ENCODE results near the gene NTHL1. TPM values are rescaled to one million over a fixed set of nuclear protein-coding genes. Genes with fewer than 3 reads are reported as not detected.
A peak's percentile ranks its signal among the peaks of the same experiment; 100 is the strongest.

NTHL1 gene
- total RNA-seq: 35.3 and 39.8 TPM in 2 replicates
- polyA plus RNA-seq: 65.8 and 77.9 TPM in 2 replicates
- 37.7 and 43.7 TPM in 2 replicates for polyA plus RNA-seq (2011; cell fraction: cytosol; rRNA removed)
- 25.9 and 27.0 TPM in 2 replicates for polyA plus RNA-seq (2011; cell fraction: nucleus; rRNA removed)
- polyA plus RNA-seq (2012): 23.6 and 24.8 TPM in 2 replicates
- polyA minus RNA-seq: 12.8 and 14.7 TPM in 2 replicates
- 38.5 TPM for polyA minus RNA-seq (2011; cell fraction: cytosol; rRNA and poly(A)+ RNA removed)
- polyA minus RNA-seq (2011; cell fraction: nucleus; rRNA and poly(A)+ RNA removed): 3.6 and 5.4 TPM in 2 replicates
- percentile 32 among the genes with signal in this experiment for Bru-seq, nascent RNA
- percentile 52 among the genes with signal in this experiment for BruChase-seq, experiment 1, labeled RNA remaining after a 6-hour chase
- BruChase-seq, experiment 2, labeled RNA remaining after a 2-hour chase: percentile 47 among the genes with signal in this experiment
- long read RNA-seq, transcript NTHL1-201 (6 exons, 1,067 nt): major isoform, 92 of 128 reads
- long read RNA-seq, partial matches to known transcripts: 3 of 128 reads
- long read RNA-seq, other reads (novel, unspliced or antisense): 25 of 128 reads

- Histone ChIP-seq H4K20me1 (replicated peaks; ENCODE audit: control insufficient read depth, extremely low read depth, insufficient read depth, low read length) (no peaks in the 10 kb centered on the region), H3K27ac (ENCODE audit: insufficient read depth, low read depth, low read length) (no peak within 1 kb of the TSS), H3K4me2 (ENCODE audit: insufficient read depth, low read length) (peak within 1 kb of the TSS; percentile 97), H3K79me2 (ENCODE audit: control insufficient read depth, insufficient read depth, low read length) (peaks cover 10% of the 10 kb centered on the region), H3K9me1 (replicated peaks; ENCODE audit: control insufficient read depth, extremely low read depth, insufficient read depth, low read length) (no peaks in the 10 kb centered on the region), H3K27me3 (ENCODE audit: control insufficient read depth in 2 of 2, insufficient read depth in 2 of 2, low read length in 2 of 2) (no peaks in the 10 kb centered on the region), H3K4me3 (replicated peaks in 1 of 3; ENCODE audit: insufficient read depth in 1 of 3, low read depth in 1 of 3, low read length in 3 of 3) (peak within 1 kb of the TSS; percentile 67 to 82 (median 72)), H3K4me1 (ENCODE audit: control insufficient read depth, extremely low read depth, insufficient read depth, low read length) (peaks cover 35% of the 10 kb centered on the region), H3K9me3 (replicated peaks; ENCODE audit: control insufficient read depth, insufficient read depth, low read length) (no peaks in the 10 kb centered on the region), H3K9ac (replicated peaks; ENCODE audit: extremely low read depth, insufficient read depth, low read length) (peak within 1 kb of the TSS; percentile 72), H3K36me3 (ENCODE audit: control insufficient read depth in 2 of 2, extremely low read depth in 1 of 2, insufficient read depth in 2 of 2, low read length in 2 of 2) (peaks cover 0 to 7% of the 10 kb centered on the region in 2 experiments), H2AFZ (ENCODE audit: low read depth, low read length) (peak within 1 kb of the TSS; percentile 81)
- dilution Hi-C loops (cut with MboI; ENCODE audit: extremely low pct_ligation_motif_present, low sequenced_read_pairs): loop anchor here (25.0 kb wide), 1 partner anchor 115 kb away; the partner anchor contains the start of gene TRAF7
- no TSS peak for BruUV-seq (replicated peaks)
- DNase-seq (ENCODE audit: low read depth, low spot score) (peak; percentile 97), FAIRE-seq (peak; percentile 94)
- TF ChIP-seq CTCF (IDR thresholded peaks at IDR 0.05; ENCODE audit: extremely low read depth in 1 of 2, insufficient read depth in 1 of 2, low read depth in 1 of 2, low read length in 2 of 2): peak in 1 of 2 donors; percentile 35
- peak; percentile 88 for TF ChIP-seq POLR2A (IDR thresholded peaks at IDR 0.05; ENCODE audit: low read depth, low read length)
- peak; percentile 95 for TF ChIP-seq MAX (IDR thresholded peaks at IDR 0.05; ENCODE audit: insufficient read depth, insufficient read length)
- TF ChIP-seq POLR2AphosphoS5 (IDR thresholded peaks at IDR 0.05; ENCODE audit: insufficient read depth, low read depth, low read length): peak; percentile 88
- no peak for TF ChIP-seq JUN (IDR thresholded peaks at IDR 0.05; ENCODE audit: borderline replicate concordance, insufficient read depth, insufficient read length, low read depth)
- intact Hi-C loops (cut with micrococcal nuclease): loop anchor here (1.0 to 2.0 kb wide), 3 partner anchors 14 to 108 kb away; partner anchors contain the start of gene TRAF7
- CTCF ChIA-PET: interaction anchor here (0.6 to 3.7 kb wide), 11 partner anchors 9 to 204 kb away, joined by 3 to 28 read pairs (median 4); partner anchors contain the start of gene ECI1
- POLR2A ChIA-PET: interaction anchor here (1.1 to 2.4 kb wide), 2 partner anchors 83 to 108 kb away, joined by 4 to 7 read pairs; partner anchors contain the start of genes RPS2 and TRAF7
Measured at GRCh38 chr16:2047330-2048115, at the start of gene NTHL1, which contains the start of gene TSC2. Gene NTHL1, minus strand, starts transcription at chr16:2047834. Its CDS starts 11 bp downstream, at chr16:2047823. Gene TSC2, plus strand, starts transcription at chr16:2047985. Its CDS starts 631 bp downstream, at chr16:2048616.

Data from endothelial cell of umbilical vein (primary cell).